ENCODE results near the gene PDZD2.
A peak's percentile ranks its signal among the peaks of the same experiment; 100 is the strongest.

The PDZD2 gene

GRCh38 chr5:31833710-31834109, 194.8 kb downstream of the PDZD2 start:
- no peak for DNase-seq

GRCh38 chr5:31844622-31845345, 205.9 kb downstream of the PDZD2 start:
- no peak for DNase-seq

DNA sequence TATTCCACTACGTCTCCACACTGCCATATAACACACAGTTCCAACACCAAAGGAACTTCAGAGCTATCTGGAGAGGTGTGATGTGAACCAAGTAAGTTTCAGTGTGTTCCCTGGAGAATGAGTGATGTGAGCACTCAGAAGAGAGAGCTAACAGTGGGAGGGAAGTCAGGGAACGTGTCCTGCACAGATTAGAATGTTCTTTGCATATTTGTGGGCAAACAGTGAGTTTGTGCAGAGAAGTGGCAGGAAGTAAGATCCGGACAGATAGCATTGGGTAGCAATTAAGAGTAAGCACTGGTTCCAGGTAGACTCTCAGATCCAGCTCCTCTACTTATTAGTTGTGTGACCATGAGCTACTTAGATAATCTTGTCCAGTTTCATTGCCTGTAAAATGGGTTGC, 206.4 kb downstream of the PDZD2 start:
- no peak for DNase-seq

- DNase-seq = no peak
Measured at GRCh38 chr5:31846934-31847333, 208.0 kb downstream of the PDZD2 start.

DNA sequence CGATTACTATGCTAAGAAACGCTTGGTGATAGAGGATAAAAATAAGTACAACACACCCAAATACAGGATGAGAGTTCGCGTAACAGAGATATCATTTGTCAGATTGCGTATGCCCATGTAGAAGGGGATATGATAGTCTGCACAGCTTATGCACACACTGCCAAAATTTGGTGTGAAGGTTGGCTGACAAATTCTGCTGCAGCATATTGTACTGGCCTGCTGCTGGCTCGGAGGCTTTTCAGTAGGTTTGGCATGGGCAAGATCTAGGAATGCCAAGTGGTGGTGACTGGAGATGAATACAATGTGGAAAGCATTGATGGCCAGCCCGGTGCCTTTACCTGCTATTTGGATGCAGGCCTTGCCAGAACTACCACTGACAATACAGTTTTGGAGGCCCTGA, 208.4 kb downstream of the PDZD2 start:
- DNase-seq = no peak

DNA sequence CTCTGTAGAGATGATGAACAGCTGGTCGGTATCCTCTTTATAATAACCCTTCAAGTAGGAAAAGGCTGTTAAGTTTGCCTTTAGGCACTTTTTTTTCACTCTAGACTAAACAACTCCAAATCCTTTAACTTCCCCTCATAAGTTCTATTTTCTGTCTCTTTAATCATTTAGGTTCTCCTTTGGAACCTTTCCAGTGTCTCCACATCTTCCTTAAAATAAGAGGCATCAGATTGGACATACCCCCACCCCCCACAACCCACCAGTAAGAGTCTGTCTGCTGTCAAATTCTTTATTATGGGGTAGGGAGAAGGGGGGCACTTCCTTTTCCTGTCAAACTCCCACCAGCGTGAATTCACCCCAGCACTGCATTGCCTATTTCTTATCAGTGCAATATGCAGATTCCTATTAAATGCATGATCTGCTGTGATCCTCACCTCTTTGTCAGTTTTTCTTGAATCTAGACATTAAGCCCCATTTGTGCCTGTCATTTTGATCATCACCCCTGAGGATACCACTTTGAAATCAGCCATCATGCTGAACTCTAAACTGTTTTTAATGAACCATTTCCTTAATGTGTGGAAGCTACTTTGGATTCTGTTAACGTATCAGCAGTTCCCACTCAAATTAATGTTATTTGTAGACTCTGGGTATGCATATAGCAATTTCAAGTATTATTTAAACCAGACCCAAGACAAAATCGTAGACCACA, 212.2 kb downstream of the PDZD2 start:
- DNase-seq = no peak

DNA sequence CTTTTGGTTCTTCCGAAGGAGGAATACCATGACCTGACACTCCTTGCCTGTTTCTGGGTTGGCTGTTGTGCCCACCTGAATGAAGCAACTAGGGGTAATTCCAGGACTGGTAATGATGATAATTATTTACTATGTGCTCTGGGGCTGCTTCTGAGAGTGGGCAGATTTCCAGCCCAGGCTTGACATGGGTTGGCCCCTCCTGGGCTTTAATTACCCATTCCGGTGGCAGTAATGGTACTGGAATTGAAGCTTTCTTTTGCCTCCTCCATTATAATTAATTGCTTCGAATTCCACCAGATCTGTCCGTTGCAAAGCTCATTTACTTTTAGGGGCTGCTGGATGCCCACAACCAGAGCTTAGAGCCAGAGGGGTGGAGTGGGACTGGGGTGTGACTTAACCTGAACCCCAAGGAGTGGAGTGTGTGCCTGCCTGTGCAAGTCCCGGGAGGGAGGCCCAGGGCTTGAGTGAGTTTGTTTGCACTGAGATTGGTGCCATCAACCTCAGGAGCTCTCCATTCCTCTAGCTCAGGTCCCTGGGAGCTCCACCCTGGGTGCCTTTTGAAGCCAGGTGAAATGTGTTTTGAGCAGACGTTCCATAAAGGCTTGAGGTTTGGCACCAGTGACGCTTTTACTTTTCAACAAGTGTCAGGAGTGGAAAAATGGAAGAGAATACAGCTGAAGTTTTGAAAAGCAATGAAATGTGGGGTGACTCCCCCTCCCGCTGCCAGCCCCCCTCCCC, 214.6 kb downstream of the PDZD2 start:
- no peak for DNase-seq

- peak; percentile 24 for DNase-seq
Measured at GRCh38 chr5:31854181-31855133, 215.5 kb downstream of the PDZD2 start.

DNA sequence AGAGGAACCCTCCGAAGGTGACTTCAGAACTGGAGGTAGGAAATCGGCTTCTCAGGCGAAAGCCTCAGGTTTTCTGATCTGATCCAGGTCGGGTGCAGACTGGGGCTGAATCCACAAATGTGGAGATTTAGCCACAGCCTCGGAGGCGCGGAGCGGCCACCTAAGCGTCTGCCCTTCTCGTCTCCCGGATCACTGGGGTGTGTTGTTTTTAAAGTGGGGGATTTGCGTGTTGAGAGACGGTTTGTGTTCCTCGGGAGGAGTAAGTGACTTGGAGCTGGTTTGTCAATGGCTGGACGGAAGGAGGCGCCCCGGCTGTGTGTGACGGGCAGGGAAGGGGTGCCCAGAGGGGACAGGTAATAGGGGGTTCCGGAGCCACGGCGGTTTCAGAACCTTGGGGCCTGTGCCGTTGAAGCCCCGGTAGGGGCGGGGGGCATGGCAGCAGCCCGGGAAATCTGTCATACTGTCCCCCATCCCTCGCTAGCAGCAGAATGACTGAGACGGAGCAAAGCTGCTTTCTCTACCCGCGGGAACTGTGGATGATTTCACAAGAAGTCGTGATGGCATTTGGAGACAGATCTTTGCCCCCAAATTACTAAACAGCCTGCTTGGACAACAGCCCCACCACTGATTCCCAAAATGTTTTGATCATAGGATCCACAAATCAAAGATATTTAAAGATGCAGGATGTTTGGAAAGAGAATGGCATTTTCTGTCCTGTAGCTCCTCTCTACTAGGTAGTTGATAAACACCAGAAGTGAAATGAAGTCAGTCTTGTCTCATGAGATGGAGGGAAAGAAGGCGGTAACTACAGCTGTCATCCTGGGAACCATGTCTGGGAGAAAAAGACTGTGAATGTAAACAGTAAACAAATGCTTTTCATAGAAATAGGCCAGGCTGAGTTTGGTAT, 216.5 kb downstream of the PDZD2 start:
- DNase-seq = peak; percentile 45

- no peak for DNase-seq
Measured at GRCh38 chr5:31859096-31859495, 220.2 kb downstream of the PDZD2 start.

DNA sequence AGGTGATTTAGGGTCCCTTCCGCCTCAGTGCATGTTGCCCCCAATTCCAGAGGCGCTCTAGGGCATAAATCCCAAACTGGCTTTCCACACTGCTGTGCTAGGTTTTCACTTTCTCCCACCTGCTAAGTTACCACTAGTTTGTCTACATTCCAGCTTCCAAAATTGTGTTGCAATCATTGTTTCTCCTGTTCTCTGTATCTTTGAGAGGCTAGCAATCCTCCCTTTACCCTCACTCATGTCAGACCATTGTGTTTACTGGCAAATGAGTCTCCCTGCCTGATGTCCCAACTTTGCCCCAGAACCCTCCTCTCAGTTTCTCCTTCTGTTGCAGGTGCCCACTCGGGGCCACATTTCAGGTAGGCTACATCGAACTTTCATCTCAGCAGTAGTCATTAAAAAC, 221.3 kb downstream of the PDZD2 start:
- no peak for DNase-seq

DNA sequence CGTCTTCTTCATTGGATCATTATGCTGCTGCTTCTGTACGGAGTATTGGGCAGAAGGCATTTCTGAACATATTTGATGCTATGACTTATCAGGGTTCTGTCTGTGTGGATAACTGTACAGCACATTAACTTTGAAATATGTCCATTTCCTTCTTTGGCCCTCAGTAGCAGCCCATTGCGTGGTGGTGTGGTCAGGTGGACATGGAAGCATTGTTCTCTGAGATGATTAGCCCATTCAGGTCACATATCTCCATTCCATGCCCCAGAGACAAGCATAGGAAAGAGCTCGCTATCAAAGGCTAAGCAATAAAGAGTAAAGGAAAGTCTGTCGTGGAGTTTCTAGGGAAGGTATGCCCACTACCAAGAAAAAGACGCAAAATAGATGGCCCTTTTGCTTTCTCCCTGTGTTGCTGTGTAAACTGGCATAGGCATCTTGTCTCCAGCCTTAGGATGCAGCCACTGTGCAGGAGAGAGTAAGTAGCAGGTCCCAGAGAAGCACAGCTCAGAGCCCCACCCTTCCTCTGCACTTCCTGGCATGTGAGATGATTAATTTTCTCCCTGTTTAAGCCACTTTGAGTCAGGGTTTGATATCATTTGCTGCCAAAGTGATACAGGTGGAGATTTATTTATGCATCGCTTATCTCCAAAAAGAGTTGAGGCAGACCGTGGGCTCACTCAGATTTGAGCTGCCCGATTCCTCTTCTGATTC, 221.9 kb downstream of the PDZD2 start:
- DNase-seq = no peak

DNA sequence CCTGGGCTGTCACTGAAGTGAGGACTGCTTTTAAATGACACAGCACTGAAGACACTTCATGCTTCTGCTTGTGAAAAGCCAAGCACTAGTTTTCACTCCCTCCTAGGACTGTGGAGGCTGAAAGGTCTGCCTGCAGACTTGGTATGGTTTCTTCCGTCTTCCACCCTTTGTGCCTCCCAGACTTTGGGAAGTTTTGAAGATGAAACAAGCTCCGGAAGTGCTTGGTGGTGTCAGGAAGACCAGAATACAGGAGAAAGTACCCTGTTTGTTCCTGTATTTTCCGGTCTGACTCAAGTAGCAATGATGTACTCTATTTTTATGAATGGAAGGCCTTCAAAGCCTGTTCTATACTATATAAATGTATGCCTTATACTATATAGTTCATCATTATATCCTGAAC, 222.7 kb downstream of the PDZD2 start:
- DNase-seq = no peak

DNA sequence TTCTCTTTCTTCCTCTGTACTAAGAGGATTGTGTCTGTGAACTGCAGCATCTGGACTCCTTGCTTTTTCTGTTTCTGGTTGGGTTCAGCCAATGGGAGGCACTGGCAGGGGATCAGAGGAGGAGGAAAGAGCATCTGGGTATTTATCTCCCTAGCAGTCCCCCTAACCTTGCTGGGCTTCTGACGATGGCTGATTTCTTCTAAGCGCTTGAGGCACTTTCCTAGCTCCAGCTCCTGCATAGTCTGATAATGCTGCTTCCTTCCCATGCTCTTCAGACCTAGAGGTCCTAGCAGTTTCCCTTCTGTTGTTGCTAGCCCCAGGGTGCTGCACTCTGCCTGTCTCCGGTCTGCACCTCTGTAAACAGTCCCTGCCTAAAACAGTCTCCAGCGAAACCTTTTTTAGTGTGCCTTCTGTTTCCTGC, 225.1 kb downstream of the PDZD2 start:
- no peak for DNase-seq

GRCh38 chr5:31866166-31866565, 227.2 kb downstream of the PDZD2 start:
- peak; percentile 21 for DNase-seq

GRCh38 chr5:31867219-31867618, 228.3 kb downstream of the PDZD2 start:
- peak; percentile 21 for DNase-seq

- no peak for DNase-seq
Measured at GRCh38 chr5:31880449-31880848, 241.5 kb downstream of the PDZD2 start.

DNA sequence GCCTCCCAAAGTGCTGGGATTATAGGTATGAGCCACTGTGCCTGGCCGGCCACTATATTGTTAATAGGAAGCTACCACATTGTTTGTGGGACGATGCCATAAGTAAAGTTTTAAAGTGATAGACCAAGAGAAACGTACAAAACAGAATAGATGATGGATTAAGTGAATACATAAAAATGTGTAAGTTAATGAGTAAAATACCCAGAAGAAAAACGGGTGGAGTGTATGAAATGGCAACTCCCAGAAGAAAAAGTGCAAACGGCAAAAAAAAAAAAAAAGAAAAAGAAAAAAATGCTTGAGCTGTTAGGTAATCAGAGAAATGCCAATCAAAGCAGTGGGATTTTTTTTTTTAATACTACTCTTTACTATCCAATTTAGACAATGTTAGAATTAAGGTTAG, 246.0 kb downstream of the PDZD2 start:
- no peak for DNase-seq

- no peak for DNase-seq
Measured at GRCh38 chr5:31886206-31886605, 247.3 kb downstream of the PDZD2 start.

GRCh38 chr5:31887556-31887955, 248.6 kb downstream of the PDZD2 start:
- no peak for DNase-seq

DNA sequence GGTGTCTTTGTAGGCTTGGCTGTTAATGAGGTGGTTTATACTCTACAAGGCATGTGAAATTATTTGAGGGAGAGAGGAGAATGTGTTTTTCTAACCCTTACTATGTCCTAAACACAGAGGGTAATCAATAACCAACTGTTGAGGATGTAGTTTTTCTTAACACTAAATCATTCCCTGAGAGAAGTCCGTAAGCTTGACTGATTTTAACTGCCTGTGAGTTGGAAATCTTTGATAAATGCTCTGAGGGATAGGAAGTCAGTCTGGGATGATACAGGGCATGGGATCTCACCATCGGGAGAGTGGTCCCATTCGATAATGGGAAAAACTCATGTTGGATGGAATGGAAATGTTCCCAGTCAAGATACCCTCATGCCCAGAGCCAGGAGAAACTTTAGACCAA, 249.6 kb downstream of the PDZD2 start:
- no peak for DNase-seq

Measured in activated T-cell treated with anti-CD3 and anti-CD28 coated beads, Interleukin-2, amount 50 U/mL, for 1 hour (primary cell).